K562 (cell line): ENCODE data around the gene TOR1A. TPM values are rescaled to one million over a fixed set of nuclear protein-coding genes. Genes with fewer than 3 reads are reported as not detected.

Experiments
- BCOR ChIP-seq: fragments of 450-650 bp; IDR thresholded peaks from 2 replicates; pipeline ENCODE4 v1.6.1; 2016
- ELF4 ChIP-seq: fragments of 450-650 bp; formaldehyde crosslinking; IDR thresholded peaks from 2 replicates; pipeline ENCODE4 v1.4.0; 2022; ENCODE audit warnings: missing genetic modification characterization
- ETV6 ChIP-seq, 3 experiments: fragments of 150-350 bp in 1 of 3; sonication (generic) in 1 of 3; formaldehyde crosslinking in 1 of 3; IDR thresholded peaks; 2 replicates each; pipeline versions ENCODE4 v1.6.1 to v1.8.0; 2014 to 2022; ENCODE audit warnings: borderline replicate concordance in 2 of 3, low read depth in 2 of 3, antibody characterized with exemption in 1 of 3, low read length in 1 of 3, mild to moderate bottlenecking in 1 of 3, missing genetic modification reagents in 1 of 3
- FOXJ2 ChIP-seq: fragments of 200-800 bp; sonication (Bioruptor generic); IDR thresholded peaks from 2 replicates; pipeline ENCODE4 v1.6.1; 2016; ENCODE audit warnings: missing genetic modification characterization, missing compliant biosample characterization
- GABPA ChIP-seq: fragments of 200-800 bp; sonication (Bioruptor generic); conservative IDR thresholded peaks from 2 replicates; pipeline ENCODE4 v1.6.1; 2016; ENCODE audit warnings: low read depth, missing genetic modification characterization, missing compliant biosample characterization
- GTF2E2 ChIP-seq: fragments of 200-800 bp; sonication (Bioruptor generic); IDR thresholded peaks from 2 replicates; pipeline ENCODE4 v1.6.1; 2016; ENCODE audit warnings: missing genetic modification characterization, missing compliant biosample characterization
- NR1H2 ChIP-seq: sonication (generic); formaldehyde crosslinking; IDR thresholded peaks from 2 replicates; pipeline ENCODE4 v1.4.0; 2020; ENCODE audit warnings: mild to moderate bottlenecking, missing genetic modification reagents
- PHF20 ChIP-seq: fragments of 450-650 bp; IDR thresholded peaks from 2 replicates; pipeline ENCODE4 v1.6.1; 2018; ENCODE audit not compliant: partially characterized antibody
- PHF8 ChIP-seq: fragments of 200-600 bp; sonication (generic); IDR thresholded peaks from 2 replicates; pipeline ENCODE4 v1.6.1; 2012; ENCODE audit warnings: mixed run types, mild to moderate bottlenecking, inconsistent platforms, low read length, moderate library complexity, borderline replicate concordance
- POLR2G ChIP-seq: fragments of 200-400 bp; formaldehyde crosslinking; IDR thresholded peaks from 2 replicates; pipeline ENCODE4 v1.6.1; 2017; ENCODE audit warnings: low read depth, mild to moderate bottlenecking, antibody characterized with exemption, low read length, moderate library complexity
- SMARCA4 ChIP-seq: fragments of 450-650 bp; IDR thresholded peaks from 2 replicates; pipeline ENCODE4 v1.6.1; 2016
- SP1 ChIP-seq: sonication (generic); formaldehyde crosslinking; IDR thresholded peaks from 2 replicates; pipeline ENCODE4 v1.8.1; 2022; ENCODE audit warnings: mild to moderate bottlenecking, missing genetic modification reagents
- TBP ChIP-seq: optimal IDR thresholded peaks from 2 replicates; pipeline ENCODE3; 2011; ENCODE audit warnings: low read depth, low read length, improper control_type of control experiment
- polyA plus RNA-seq, 8 experiments: library from polyadenylated mRNA; depleted of rRNA in 4 of 8; stranded (reverse) in 5 of 8; unstranded in 3 of 8; fragments of >200 nt; fragmentation: Nextera tagmentation in 2 of 8; fragmentation: Illumina TruSeq in 1 of 8; extraction: Ambion mirVana in 2 of 8; extraction: Trizol in 1 of 8; gene quantifications; 2 replicates each; pipeline versions ENCODE4 v1.2.1 to v1.2.3, GENCODE V29; 2011 to 2014; ENCODE audit warnings: inconsistent platforms in 1 of 8, missing spikeins in 1 of 8
- total RNA-seq, 7 experiments: library from RNA; depleted of rRNA in 6 of 7; stranded (reverse); fragments of >200 nt in 6 of 7; fragmentation: Illumina TruSeq in 2 of 7; extraction: Trizol in 2 of 7; gene quantifications; 2 replicates each; pipeline versions ENCODE4 v1.2.1 to v1.2.3, GENCODE V29; 2011 to 2021; ENCODE audit warnings: low replicate concordance in 1 of 7
- TF ChIP-seq, protein P1 (sequence below): fragments of 450-650 bp; IDR thresholded peaks from 2 replicates; pipeline ENCODE4 v1.6.1; 2016; ENCODE audit warnings: low read depth
- TF ChIP-seq, protein P2 (sequence below): fragments of 200-400 bp; formaldehyde crosslinking; IDR thresholded peaks from 2 replicates; pipeline ENCODE4 v1.6.1; 2017; ENCODE audit warnings: mild to moderate bottlenecking, low read depth, low read length, moderate library complexity

The TOR1A gene
- total and polyA plus RNA-seq, 9 of the 15 experiments (the other 6 are each of a cell fraction or from before 2014, with no cell fraction given): 4.5 to 85.8 (median 51.3) TPM

DNA sequence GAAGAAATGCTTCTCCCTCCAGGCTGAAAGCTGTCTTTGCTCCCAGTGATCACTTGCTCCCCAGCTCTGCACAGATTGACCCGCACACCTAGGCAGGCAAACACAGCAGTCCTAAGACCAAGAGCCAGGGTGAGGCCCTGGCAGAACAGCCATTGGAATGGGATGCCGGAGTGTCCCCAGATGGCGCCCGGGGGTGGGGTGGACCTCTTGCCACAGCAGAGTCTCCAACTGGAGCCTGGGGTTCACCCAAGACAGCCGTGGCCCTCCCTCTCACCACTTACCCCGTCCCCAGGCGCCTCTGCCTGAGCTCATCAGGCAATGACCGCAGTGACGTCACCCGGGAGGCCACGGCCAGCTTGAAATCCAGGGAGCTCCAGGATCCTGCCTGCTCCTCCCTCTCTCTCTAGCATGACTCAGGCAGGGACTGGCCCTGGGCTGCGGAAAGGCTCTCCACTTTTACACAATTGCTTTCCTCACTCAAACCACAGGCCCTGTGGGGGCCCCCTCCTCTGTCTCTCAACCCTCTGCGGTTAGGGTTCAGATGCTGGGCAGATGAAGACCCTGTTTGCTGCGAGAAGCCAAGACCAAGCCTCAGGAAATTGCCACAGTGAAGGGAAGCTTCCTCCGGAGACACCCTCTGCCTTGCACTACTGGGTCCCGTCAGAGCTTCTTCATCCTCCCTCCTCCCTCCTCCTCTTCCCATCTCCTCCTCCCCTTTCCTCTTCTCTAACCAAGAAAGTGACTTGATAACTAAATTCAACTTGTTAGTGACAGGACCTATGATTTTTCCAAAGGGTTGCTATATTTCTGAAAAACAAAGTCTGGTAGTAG lies 46.8 kb downstream of the TOR1A start (continued):
- TF ChIP-seq ETV6 (IDR thresholded peaks at IDR 0.05; ENCODE audit: borderline replicate concordance in 1 of 2, low read depth in 2 of 2, low read length in 1 of 2) (0 out of 4 replicates have a peak, but pooled peaks of 1 of the 2 experiments have one; percentile 58), ETV6 (CRISPR knock-in tag; IDR thresholded peaks at IDR 0.05; ENCODE audit: borderline replicate concordance) (0 out of 2 replicates have a peak, but pooled peaks have one; percentile 23), BCOR (peak; percentile 71; the same call in 1 of the 2 replicates), POLR2G (peak; percentile 51), FOXJ2 (tag) (no peak), GTF2E2 (tag) (0 out of 2 replicates have a peak, but pooled peaks have one; percentile 4), SP1 (CRISPR knock-in tag) (peak; percentile 84), ELF4 (0 out of 2 replicates have a peak, but pooled peaks have one; percentile 44), TBP (peak; percentile 28), GABPA (tag) (peak; percentile 59), PHF20 (peak; percentile 72), SMARCA4 (peak; percentile 91), PHF8 (peak; percentile 71; the same call in 1 of the 2 replicates), NR1H2 (CRISPR knock-in tag) (no peak)
- TF ChIP-seq, protein P1, sequence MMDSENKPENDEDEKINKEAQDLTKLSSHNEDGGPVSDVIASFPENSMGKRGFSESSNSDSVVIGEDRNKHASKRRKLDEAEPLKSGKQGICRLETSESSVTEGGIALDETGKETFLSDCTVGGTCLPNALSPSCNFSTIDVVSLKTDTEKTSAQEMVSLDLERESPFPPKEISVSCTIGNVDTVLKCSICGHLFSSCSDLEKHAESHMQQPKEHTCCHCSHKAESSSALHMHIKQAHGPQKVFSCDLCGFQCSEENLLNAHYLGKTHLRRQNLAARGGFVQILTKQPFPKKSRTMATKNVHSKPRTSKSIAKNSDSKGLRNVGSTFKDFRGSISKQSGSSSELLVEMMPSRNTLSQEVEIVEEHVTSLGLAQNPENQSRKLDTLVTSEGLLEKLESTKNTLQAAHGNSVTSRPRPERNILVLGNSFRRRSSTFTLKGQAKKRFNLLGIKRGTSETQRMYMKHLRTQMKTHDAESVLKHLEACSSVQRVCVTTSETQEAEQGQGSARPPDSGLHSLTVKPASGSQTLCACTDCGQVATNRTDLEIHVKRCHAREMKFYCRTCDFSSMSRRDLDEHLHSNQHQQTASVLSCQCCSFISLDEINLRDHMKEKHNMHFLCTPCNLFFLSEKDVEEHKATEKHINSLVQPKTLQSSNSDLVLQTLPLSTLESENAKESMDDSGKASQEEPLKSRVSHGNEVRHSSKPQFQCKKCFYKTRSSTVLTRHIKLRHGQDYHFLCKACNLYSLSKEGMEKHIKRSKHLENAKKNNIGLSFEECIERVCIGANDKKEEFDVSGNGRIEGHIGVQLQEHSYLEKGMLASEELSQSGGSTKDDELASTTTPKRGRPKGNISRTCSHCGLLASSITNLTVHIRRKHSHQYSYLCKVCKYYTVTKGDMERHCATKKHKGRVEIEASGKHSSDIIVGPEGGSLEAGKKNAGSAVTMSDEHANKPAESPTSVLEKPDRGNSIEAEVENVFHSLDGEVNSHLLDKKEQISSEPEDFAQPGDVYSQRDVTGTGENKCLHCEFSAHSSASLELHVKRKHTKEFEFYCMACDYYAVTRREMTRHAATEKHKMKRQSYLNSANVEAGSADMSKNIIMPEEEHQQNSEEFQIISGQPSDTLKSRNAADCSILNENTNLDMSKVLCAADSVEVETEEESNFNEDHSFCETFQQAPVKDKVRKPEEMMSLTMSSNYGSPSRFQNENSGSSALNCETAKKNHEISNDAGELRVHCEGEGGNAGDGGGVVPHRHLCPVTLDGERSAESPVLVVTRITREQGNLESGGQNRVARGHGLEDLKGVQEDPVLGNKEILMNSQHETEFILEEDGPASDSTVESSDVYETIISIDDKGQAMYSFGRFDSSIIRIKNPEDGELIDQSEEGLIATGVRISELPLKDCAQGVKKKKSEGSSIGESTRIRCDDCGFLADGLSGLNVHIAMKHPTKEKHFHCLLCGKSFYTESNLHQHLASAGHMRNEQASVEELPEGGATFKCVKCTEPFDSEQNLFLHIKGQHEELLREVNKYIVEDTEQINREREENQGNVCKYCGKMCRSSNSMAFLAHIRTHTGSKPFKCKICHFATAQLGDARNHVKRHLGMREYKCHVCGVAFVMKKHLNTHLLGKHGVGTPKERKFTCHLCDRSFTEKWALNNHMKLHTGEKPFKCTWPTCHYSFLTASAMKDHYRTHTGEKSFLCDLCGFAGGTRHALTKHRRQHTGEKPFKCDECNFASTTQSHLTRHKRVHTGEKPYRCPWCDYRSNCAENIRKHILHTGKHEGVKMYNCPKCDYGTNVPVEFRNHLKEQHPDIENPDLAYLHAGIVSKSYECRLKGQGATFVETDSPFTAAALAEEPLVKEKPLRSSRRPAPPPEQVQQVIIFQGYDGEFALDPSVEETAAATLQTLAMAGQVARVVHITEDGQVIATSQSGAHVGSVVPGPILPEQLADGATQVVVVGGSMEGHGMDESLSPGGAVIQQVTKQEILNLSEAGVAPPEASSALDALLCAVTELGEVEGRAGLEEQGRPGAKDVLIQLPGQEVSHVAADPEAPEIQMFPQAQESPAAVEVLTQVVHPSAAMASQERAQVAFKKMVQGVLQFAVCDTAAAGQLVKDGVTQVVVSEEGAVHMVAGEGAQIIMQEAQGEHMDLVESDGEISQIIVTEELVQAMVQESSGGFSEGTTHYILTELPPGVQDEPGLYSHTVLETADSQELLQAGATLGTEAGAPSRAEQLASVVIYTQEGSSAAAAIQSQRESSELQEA: no peak
- TF ChIP-seq, protein P2, sequence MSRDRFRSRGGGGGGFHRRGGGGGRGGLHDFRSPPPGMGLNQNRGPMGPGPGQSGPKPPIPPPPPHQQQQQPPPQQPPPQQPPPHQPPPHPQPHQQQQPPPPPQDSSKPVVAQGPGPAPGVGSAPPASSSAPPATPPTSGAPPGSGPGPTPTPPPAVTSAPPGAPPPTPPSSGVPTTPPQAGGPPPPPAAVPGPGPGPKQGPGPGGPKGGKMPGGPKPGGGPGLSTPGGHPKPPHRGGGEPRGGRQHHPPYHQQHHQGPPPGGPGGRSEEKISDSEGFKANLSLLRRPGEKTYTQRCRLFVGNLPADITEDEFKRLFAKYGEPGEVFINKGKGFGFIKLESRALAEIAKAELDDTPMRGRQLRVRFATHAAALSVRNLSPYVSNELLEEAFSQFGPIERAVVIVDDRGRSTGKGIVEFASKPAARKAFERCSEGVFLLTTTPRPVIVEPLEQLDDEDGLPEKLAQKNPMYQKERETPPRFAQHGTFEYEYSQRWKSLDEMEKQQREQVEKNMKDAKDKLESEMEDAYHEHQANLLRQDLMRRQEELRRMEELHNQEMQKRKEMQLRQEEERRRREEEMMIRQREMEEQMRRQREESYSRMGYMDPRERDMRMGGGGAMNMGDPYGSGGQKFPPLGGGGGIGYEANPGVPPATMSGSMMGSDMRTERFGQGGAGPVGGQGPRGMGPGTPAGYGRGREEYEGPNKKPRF: no peak
